HEK293T (cell line): ENCODE data around the gene MRPL42.

Experiments used
- CTCF ChIA-PET: fragments of 350-600 bp; formaldehyde crosslinking; extraction: SDS; loops from one replicate; lab custom pipeline; 2021; ENCODE audit warnings: antibody characterized with exemption, inconsistent platforms; lab: Yijun Ruan, JAX
- POLR2A ChIA-PET: fragments of 350-600 bp; formaldehyde crosslinking; extraction: SDS; loops from one replicate; lab custom pipeline; 2020; ENCODE audit warnings: antibody characterized with exemption, inconsistent platforms; lab: Yijun Ruan, JAX
- DNase-seq: peaks from one replicate; pipeline ENCODE4 v3.0.0; 2012; ENCODE audit warnings: mixed read lengths; ENCODE audit errors: extremely low spot score
- ARNT ChIP-seq: fragments of 450-650 bp; IDR thresholded peaks from 2 replicates; pipeline ENCODE4 v1.6.1; 2017; ENCODE audit warnings: mild to moderate bottlenecking
- BHLHE40 ChIP-seq: fragments of 450-650 bp; IDR thresholded peaks from 2 replicates; pipeline ENCODE4 v1.6.1; 2016; ENCODE audit warnings: mild to moderate bottlenecking, moderate library complexity, borderline replicate concordance
- CTBP1 ChIP-seq: fragments of 450-650 bp; IDR thresholded peaks from 2 replicates; pipeline ENCODE4 v1.6.1; 2016; ENCODE audit warnings: borderline replicate concordance
- ELF4 ChIP-seq: fragments of 450-650 bp; IDR thresholded peaks from 2 replicates; pipeline ENCODE4 v1.6.1; 2017; ENCODE audit warnings: antibody characterized with exemption
- FOXA1 ChIP-seq: fragments of 450-650 bp; IDR thresholded peaks from 2 replicates; pipeline ENCODE4 v1.6.1; 2016; ENCODE audit warnings: mild to moderate bottlenecking
- FOXK2 ChIP-seq: fragments of 450-650 bp; IDR thresholded peaks from 2 replicates; pipeline ENCODE4 v1.6.1; 2016; ENCODE audit warnings: mild to moderate bottlenecking
- FOXM1 ChIP-seq: fragments of 450-650 bp; IDR thresholded peaks from 2 replicates; pipeline ENCODE4 v1.6.1; 2017; ENCODE audit warnings: mild to moderate bottlenecking, borderline replicate concordance
- HDGF ChIP-seq: fragments of 450-650 bp; IDR thresholded peaks from 2 replicates; pipeline ENCODE4 v1.6.1; 2017; ENCODE audit warnings: antibody characterized with exemption, borderline replicate concordance
- L3MBTL2 ChIP-seq: fragments of 450-650 bp; conservative IDR thresholded peaks from 2 replicates; pipeline ENCODE4 v1.6.1; 2016; ENCODE audit warnings: mild to moderate bottlenecking
- LEF1 ChIP-seq: fragments of 450-650 bp; IDR thresholded peaks from 2 replicates; pipeline ENCODE4 v1.6.1; 2017; ENCODE audit warnings: mild to moderate bottlenecking, borderline replicate concordance
- NFRKB ChIP-seq: fragments of 450-650 bp; IDR thresholded peaks from 2 replicates; pipeline ENCODE4 v1.6.1; 2016; ENCODE audit warnings: mild to moderate bottlenecking, moderate library complexity
- SP1 ChIP-seq: fragments of 450-650 bp; IDR thresholded peaks from 2 replicates; pipeline ENCODE4 v1.6.1; 2017
- SUZ12 ChIP-seq: fragments of 450-650 bp; IDR thresholded peaks from 2 replicates; pipeline ENCODE4 v1.6.1; 2016; ENCODE audit warnings: mild to moderate bottlenecking
- TARDBP ChIP-seq: fragments of 450-650 bp; IDR thresholded peaks from 2 replicates; pipeline ENCODE4 v1.6.1; 2016
- ZNF384 ChIP-seq: fragments of 450-650 bp; IDR thresholded peaks from 2 replicates; pipeline ENCODE4 v1.6.1; 2016
- TF ChIP-seq, protein P1 (sequence below): fragments of 450-650 bp; IDR thresholded peaks from 2 replicates; pipeline ENCODE4 v1.6.1; 2016

Gene MRPL42

DNA sequence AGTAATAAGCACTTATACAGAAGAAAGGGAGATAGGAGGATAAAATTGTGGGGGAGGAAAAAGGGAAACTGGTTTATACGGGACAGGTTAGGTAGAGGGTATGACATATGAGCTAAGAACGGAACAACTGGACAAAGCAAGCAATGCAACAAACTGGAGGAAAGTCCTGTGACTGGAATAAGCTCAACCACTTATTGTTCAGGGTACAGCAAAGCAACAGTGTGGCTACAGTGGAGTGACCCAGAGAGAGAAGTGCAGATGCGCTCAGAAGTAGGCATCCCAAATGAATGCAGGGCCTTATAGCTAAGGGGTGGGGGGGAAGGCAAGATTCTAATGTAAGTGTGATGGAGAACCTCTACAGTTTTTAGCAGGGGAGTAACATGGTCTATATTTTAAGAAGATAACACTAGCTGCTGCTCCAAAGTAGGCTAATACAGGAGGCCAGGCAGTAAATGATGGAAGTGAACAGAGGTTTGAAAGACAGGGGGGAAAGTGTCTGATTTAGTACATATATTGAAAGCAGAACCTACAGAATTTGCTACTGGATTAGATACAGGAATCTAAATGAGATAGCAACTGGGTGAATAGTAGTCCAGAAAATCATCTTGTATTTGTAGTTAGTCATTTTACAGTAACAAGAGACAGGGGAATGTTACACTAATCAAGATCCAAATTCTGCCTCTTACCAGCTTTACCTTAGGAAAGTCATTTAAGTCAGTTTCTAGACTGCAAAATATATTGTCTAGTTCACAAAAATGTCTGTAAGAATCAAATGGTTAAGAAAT lies 28.9 kb upstream of the MRPL42 start:
- ChIA-PET POLR2A (interaction anchor here (0.7 to 1.4 kb wide), 3 partner anchors 9 to 29 kb away, joined by 3 to 7 read pairs (median 4); partner anchors contain the start of gene MRPL42), CTCF (interaction anchor here (0.6 to 0.9 kb wide), 2 partner anchors 12 to 19 kb away, joined by 3 to 6 read pairs; no protein-coding TSS in a partner anchor)
- no peak for DNase-seq
- TF ChIP-seq FOXM1 = no peak
- no peak for TF ChIP-seq SUZ12
- TF ChIP-seq NFRKB = no peak
- no peak for TF ChIP-seq ARNT
- TF ChIP-seq ELF4 = no peak
- no peak for TF ChIP-seq ZNF384
- no peak for TF ChIP-seq SP1
- TF ChIP-seq, protein P1, sequence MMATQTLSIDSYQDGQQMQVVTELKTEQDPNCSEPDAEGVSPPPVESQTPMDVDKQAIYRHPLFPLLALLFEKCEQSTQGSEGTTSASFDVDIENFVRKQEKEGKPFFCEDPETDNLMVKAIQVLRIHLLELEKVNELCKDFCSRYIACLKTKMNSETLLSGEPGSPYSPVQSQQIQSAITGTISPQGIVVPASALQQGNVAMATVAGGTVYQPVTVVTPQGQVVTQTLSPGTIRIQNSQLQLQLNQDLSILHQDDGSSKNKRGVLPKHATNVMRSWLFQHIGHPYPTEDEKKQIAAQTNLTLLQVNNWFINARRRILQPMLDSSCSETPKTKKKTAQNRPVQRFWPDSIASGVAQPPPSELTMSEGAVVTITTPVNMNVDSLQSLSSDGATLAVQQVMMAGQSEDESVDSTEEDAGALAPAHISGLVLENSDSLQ = no peak
- no peak for TF ChIP-seq BHLHE40
- no peak for TF ChIP-seq TARDBP
- no peak for TF ChIP-seq FOXK2
- TF ChIP-seq L3MBTL2 = no peak
- TF ChIP-seq FOXA1 = no peak
- no peak for TF ChIP-seq LEF1
- no peak for TF ChIP-seq CTBP1
- TF ChIP-seq HDGF = no peak

- CTCF ChIA-PET = no interaction called here
- no peak for DNase-seq
- POLR2A ChIA-PET = no interaction called here
- TF ChIP-seq FOXK2 (no peak), ZNF384 (no peak), CTBP1 (no peak), NFRKB (no peak), SUZ12 (no peak), L3MBTL2 (no peak), ARNT (no peak), TARDBP (no peak), SP1 (no peak), FOXM1 (no peak), LEF1 (no peak), HDGF (no peak)
- TF ChIP-seq, protein P1 = no peak
Observed at GRCh38 chr12:93440043-93440835, 27.1 kb upstream of the MRPL42 start.

DNA sequence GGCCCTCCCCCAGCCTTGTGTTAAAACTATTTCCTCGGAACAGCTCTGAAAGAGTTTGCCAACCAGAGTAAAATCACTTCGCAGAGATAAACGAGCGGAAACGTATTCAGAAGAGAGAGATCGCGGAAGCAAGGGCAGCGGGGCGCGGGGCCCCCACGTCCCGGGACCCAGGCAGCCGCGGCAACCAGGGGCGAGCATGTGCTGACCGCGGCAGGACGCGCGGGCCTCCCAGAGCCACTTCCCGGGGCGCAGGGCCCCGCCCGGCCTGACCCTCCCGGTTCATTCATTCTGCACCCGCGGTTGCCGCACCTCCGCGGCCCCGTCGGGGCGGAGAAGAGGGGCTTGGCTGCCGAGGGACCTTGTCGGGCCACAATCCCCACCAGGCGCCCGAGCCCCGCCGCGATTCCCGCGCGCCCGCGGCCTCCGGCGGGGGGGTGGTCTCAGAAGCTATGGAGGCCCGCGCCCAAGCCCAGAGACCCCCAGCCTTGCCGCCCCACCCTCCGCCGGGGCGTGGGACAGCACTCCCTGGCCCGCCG lies 26.2 kb upstream of the MRPL42 start:
- ChIA-PET POLR2A (no interaction called here), CTCF (no interaction called here)
- peak; percentile 18 for DNase-seq
- no peak for TF ChIP-seq HDGF
- TF ChIP-seq, protein P1 = no peak
- no peak for TF ChIP-seq ARNT
- TF ChIP-seq BHLHE40 = no peak
- TF ChIP-seq CTBP1 = no peak
- no peak for TF ChIP-seq NFRKB
- no peak for TF ChIP-seq TARDBP
- TF ChIP-seq ELF4 = no peak
- no peak for TF ChIP-seq FOXM1

DNA sequence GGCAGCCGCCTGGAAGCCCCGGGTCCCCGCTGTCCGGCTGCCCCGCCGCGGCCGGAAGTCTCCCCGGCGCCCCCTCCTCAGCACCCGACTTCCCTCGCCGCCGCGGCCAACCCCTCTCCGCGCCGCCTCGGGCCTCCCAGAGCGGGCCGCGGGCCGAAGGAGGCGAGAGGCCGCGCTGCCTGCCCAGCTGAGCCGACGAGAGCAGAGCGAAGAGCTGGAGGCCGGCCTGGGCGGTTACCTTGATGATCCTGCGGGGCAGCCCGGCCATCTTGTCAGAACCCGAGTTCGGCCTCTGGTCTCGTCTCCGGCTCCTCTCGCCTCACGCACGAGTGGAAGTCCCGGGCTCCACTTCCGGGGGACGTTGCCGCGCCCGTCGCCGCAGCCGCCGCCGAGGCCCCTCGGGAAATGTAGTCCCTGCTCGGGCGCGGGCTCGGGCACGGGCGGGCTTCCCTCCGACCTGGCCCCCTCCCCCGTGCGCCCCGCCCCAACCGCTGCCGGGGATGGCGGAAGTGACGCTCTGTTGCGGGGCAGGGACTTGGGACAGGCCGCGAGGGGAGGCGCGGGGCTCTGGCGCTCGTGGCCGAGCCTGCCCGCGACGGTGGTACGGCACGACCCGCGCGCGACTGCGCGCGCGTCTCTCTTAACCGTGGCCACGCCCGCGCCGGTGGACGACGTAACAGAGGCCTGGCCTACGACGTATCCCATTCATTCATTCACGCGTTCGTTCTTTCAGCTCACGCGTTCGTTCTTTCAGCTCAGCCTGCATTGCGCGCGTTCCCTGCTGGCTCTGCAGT lies 25.5 kb upstream of the MRPL42 start, which contains the start of gene UBE2N:
Gene UBE2N, minus strand, starts transcription at position 331 of the 794 bp plus-strand sequence. Its CDS starts 63 bp downstream, at position 268.
- TF ChIP-seq FOXM1 (0 out of 2 replicates have a peak, but pooled peaks have one; percentile 19), SUZ12 (no peak), CTBP1 (no peak), FOXK2 (no peak), L3MBTL2 (peak; percentile 88), TARDBP (peak; percentile 93)
- ChIA-PET CTCF (no interaction called here), POLR2A (interaction anchor here (0.7 to 1.2 kb wide), 6 partner anchors 10 to 37 kb away, joined by 3 to 7 read pairs (median 3); partner anchors contain the start of gene MRPL42)
- DNase-seq = peak; percentile 94
